MM.1S (cell line): ENCODE data around the gene MAGI2.

Experiments
- DNase-seq: peaks from one replicate; pipeline ENCODE4 v3.0.0-alpha.2; 2015
- H2AFZ ChIP-seq: fragments of 300-600 bp; sonication (generic); 2 replicates; pipeline ENCODE4 v1.6.0; 2016; ENCODE audit warnings: antibody characterized with exemption, low read length
- H3F3A ChIP-seq: fragments of 300-600 bp; sonication (generic); 2 replicates; pipeline ENCODE4 v1.6.1; 2016; ENCODE audit warnings: mild to moderate bottlenecking, antibody characterized with exemption, low read length, moderate library complexity, mixed read lengths; ENCODE audit not compliant: insufficient read depth
- H3K27ac ChIP-seq: fragments of 300-600 bp; sonication (generic); 2 replicates; pipeline ENCODE4 v1.5.1; 2016; ENCODE audit warnings: mild to moderate bottlenecking, low read length
- H3K27me3 ChIP-seq: fragments of 300-600 bp; sonication (generic); replicated peaks from 2 replicates; pipeline ENCODE4 v1.6.0; 2016; ENCODE audit warnings: low read length; ENCODE audit not compliant: insufficient read depth
- H3K36me3 ChIP-seq: fragments of 300-600 bp; sonication (generic); replicated peaks from 2 replicates; pipeline ENCODE4 v1.6.1; 2016; ENCODE audit warnings: mild to moderate bottlenecking, low read length, mixed read lengths; ENCODE audit not compliant: insufficient read depth
- H3K4me1 ChIP-seq: fragments of 300-600 bp; sonication (generic); 2 replicates; pipeline ENCODE4 v1.6.1; 2016; ENCODE audit warnings: low read length, mixed read lengths
- H3K4me2 ChIP-seq: fragments of 300-600 bp; sonication (generic); 2 replicates; pipeline ENCODE4 v1.6.0; 2016; ENCODE audit warnings: low read depth, low read length
- H3K4me3 ChIP-seq: fragments of 300-600 bp; sonication (generic); 2 replicates; pipeline ENCODE4 v1.5.1; 2016; ENCODE audit warnings: low read length, mixed read lengths
- H3K79me2 ChIP-seq: fragments of 300-600 bp; sonication (generic); 2 replicates; pipeline ENCODE4 v1.6.1; 2016; ENCODE audit warnings: mixed run types, low read length, mixed read lengths
- H3K9ac ChIP-seq: fragments of 300-600 bp; sonication (generic); 2 replicates; pipeline ENCODE4 v1.6.1; 2016; ENCODE audit warnings: low read length, mixed read lengths
- H3K9me2 ChIP-seq: fragments of 300-600 bp; sonication (generic); replicated peaks from 2 replicates; pipeline ENCODE4 v1.6.1; 2016; ENCODE audit warnings: mild to moderate bottlenecking, low read length, mixed read lengths; ENCODE audit not compliant: insufficient read depth
- H3K9me3 ChIP-seq: fragments of 300-600 bp; sonication (generic); replicated peaks from 2 replicates; pipeline ENCODE4 v1.6.1; 2016; ENCODE audit warnings: mild to moderate bottlenecking, low read length, mixed read lengths; ENCODE audit not compliant: insufficient read depth
- H4K20me1 ChIP-seq: fragments of 300-600 bp; sonication (generic); 2 replicates; pipeline ENCODE4 v1.6.1; 2016; ENCODE audit warnings: mild to moderate bottlenecking, low read length, moderate library complexity, mixed read lengths; ENCODE audit not compliant: insufficient read depth
- CTCF ChIP-seq: fragments of 300-600 bp; sonication (generic); IDR thresholded peaks from 2 replicates; pipeline ENCODE4 v1.5.1; 2016; ENCODE audit warnings: antibody characterized with exemption, low read length, mixed read lengths
- EZH2 ChIP-seq: fragments of 300-600 bp; sonication (generic); optimal IDR thresholded peaks from 2 replicates; pipeline ENCODE3; 2017; ENCODE audit warnings: low read depth, mild to moderate bottlenecking, antibody characterized with exemption, low read length, mixed read lengths
- EZH2phosphoT487 ChIP-seq: fragments of 300-600 bp; sonication (generic); IDR thresholded peaks from 2 replicates; pipeline ENCODE4 v1.6.1; 2018; ENCODE audit warnings: antibody characterized with exemption, low read length

Gene MAGI2

GRCh38 chr7:78346827-78347226 lies 1106.6 kb downstream of the MAGI2 start:
- Histone ChIP-seq H2AFZ (no peak overlapping the region), H4K20me1 (no peaks in the 10 kb centered on the region), H3K9ac (no peak overlapping the region), H3K9me3 (no peaks in the 10 kb centered on the region), H3K4me1 (no peaks in the 10 kb centered on the region), H3K9me2 (no peaks in the 10 kb centered on the region), H3K4me2 (no peak overlapping the region), H3K27ac (no peak overlapping the region), H3K4me3 (no peak overlapping the region), H3F3A (no peaks in the 10 kb centered on the region), H3K27me3 (no peaks in the 10 kb centered on the region), H3K36me3 (0 out of 2 replicates have a peak, but pooled peaks cover 4% of the 10 kb centered on the region), H3K79me2 (no peaks in the 10 kb centered on the region)
- TF ChIP-seq CTCF (no peak), EZH2 (no peak), EZH2phosphoT487 (no peak)
- DNase-seq = no peak

GRCh38 chr7:78345979-78346378 lies 1107.5 kb downstream of the MAGI2 start:
- no peaks in the 10 kb centered on the region for H3K9me3 ChIP-seq
- H4K20me1 ChIP-seq = no peaks in the 10 kb centered on the region
- TF ChIP-seq CTCF (no peak), EZH2phosphoT487 (no peak), EZH2 (no peak)
- no peak overlapping the region for H3K9ac ChIP-seq
- no peak for DNase-seq
- no peak overlapping the region for H3K27ac ChIP-seq
- H3K9me2 ChIP-seq = no peaks in the 10 kb centered on the region
- H3K4me1 ChIP-seq = no peaks in the 10 kb centered on the region
- H3K79me2 ChIP-seq = no peaks in the 10 kb centered on the region
- H3K36me3 ChIP-seq = 0 out of 2 replicates have a peak, but pooled peaks cover 4% of the 10 kb centered on the region
- no peak overlapping the region for H2AFZ ChIP-seq
- no peaks in the 10 kb centered on the region for H3F3A ChIP-seq
- no peak overlapping the region for H3K4me3 ChIP-seq
- H3K4me2 ChIP-seq = no peak overlapping the region
- H3K27me3 ChIP-seq = no peaks in the 10 kb centered on the region

GRCh38 chr7:78345293-78345911 lies 1108.1 kb downstream of the MAGI2 start:
- DNase-seq = no peak
- Histone ChIP-seq H3K27ac (no peak overlapping the region), H3K4me3 (no peak overlapping the region), H4K20me1 (no peaks in the 10 kb centered on the region), H3K4me1 (no peaks in the 10 kb centered on the region), H3K4me2 (no peak overlapping the region), H3K9me2 (no peaks in the 10 kb centered on the region), H3K27me3 (no peaks in the 10 kb centered on the region), H3K36me3 (0 out of 2 replicates have a peak, but pooled peaks cover 4% of the 10 kb centered on the region), H2AFZ (no peak overlapping the region), H3F3A (no peaks in the 10 kb centered on the region), H3K9me3 (no peaks in the 10 kb centered on the region), H3K9ac (no peak overlapping the region), H3K79me2 (no peaks in the 10 kb centered on the region)
- TF ChIP-seq CTCF (no peak), EZH2 (no peak), EZH2phosphoT487 (no peak)
